Neural cell (in vitro differentiated cells): ENCODE data around the gene CTSF. TPM values are rescaled to one million over a fixed set of nuclear protein-coding genes. Genes with fewer than 3 reads are reported as not detected.
A peak's percentile ranks its signal among the peaks of the same experiment; 100 is the strongest.

ENCODE experiments used
- H2AFZ ChIP-seq: fragments of 200-600, 300-800 bp; sonication (generic), shearing (Covaris generic); 2 replicates; pipeline ENCODE4 v1.6.0; 2014; ENCODE audit warnings: low read depth, mild to moderate bottlenecking, antibody characterized with exemption, low read length, moderate library complexity
- H3F3A ChIP-seq: fragments of 200-600 bp; shearing (Covaris generic); 2 replicates; pipeline ENCODE4 v1.6.1; 2016; ENCODE audit warnings: mild to moderate bottlenecking, moderate library complexity, mixed read lengths, antibody characterized with exemption, low read length; ENCODE audit not compliant: insufficient read depth, poor library complexity, severe bottlenecking
- H3K27ac ChIP-seq: fragments of 200-600, 300-800 bp; sonication (generic), shearing (Covaris generic); 2 replicates; pipeline ENCODE4 v1.5.1; 2014; ENCODE audit warnings: mild to moderate bottlenecking, low read length, moderate library complexity
- H3K27me3 ChIP-seq: fragments of 300-800, 200-600 bp; sonication (generic), shearing (Covaris generic); 2 replicates; pipeline ENCODE4 v1.6.0; 2014; ENCODE audit warnings: mild to moderate bottlenecking, low read depth, low read length, moderate library complexity; ENCODE audit not compliant: insufficient read depth
- H3K36me3 ChIP-seq: fragments of 300-800, 200-600 bp; sonication (generic), shearing (Covaris generic); 2 replicates; pipeline ENCODE4 v1.5.1; 2014; ENCODE audit warnings: mild to moderate bottlenecking, antibody characterized with exemption, low read length, moderate library complexity; ENCODE audit not compliant: insufficient read depth
- H3K4me2 ChIP-seq: fragments of 300-800, 200-600 bp; sonication (generic), shearing (Covaris generic); 2 replicates; pipeline ENCODE4 v1.6.0; 2014; ENCODE audit warnings: mild to moderate bottlenecking, low read length
- H3K4me3 ChIP-seq: fragments of 300-800, 200-600 bp; sonication (generic), shearing (Covaris generic); 2 replicates; pipeline ENCODE4 v1.5.1; 2014; ENCODE audit warnings: mild to moderate bottlenecking, low read length, moderate library complexity
- H3K79me2 ChIP-seq: fragments of 200-600 bp; shearing (Covaris generic); replicated peaks from 2 replicates; pipeline ENCODE4 v1.6.0; 2014; ENCODE audit warnings: mild to moderate bottlenecking, low read length, moderate library complexity; ENCODE audit not compliant: insufficient read depth
- H3K9ac ChIP-seq: fragments of 300-800, 200-600 bp; sonication (generic), shearing (Covaris generic); 2 replicates; pipeline ENCODE4 v1.6.1; 2016; ENCODE audit warnings: mild to moderate bottlenecking, low read length, mixed read lengths
- H3K9me2 ChIP-seq: fragments of 200-600 bp; shearing (Covaris generic); 2 replicates; pipeline ENCODE4 v1.6.1; 2016; ENCODE audit warnings: mild to moderate bottlenecking, low read length, mixed read lengths; ENCODE audit not compliant: insufficient read depth
- H3K9me3 ChIP-seq: fragments of 200-600, 300-800 bp; sonication (generic), shearing (Covaris generic); 2 replicates; pipeline ENCODE4 v1.6.1; 2016; ENCODE audit warnings: mild to moderate bottlenecking, mixed run types, low read length, moderate library complexity, mixed read lengths
- H4K20me1 ChIP-seq: fragments of 200-600 bp; shearing (Covaris generic); 2 replicates; pipeline ENCODE4 v1.6.1; 2016; ENCODE audit warnings: mild to moderate bottlenecking, mixed run types; ENCODE audit not compliant: insufficient read depth
- EP300 ChIP-seq: fragments of 450-650 bp; conservative IDR thresholded peaks from 2 replicates; pipeline ENCODE4 v1.6.1; 2014; ENCODE audit warnings: antibody characterized with exemption, mild to moderate bottlenecking, moderate library complexity; ENCODE audit not compliant: poor library complexity, severe bottlenecking
- EZH2 ChIP-seq: fragments of 200-600, 300-800 bp; shearing (Covaris generic), sonication (generic); IDR thresholded peaks from 2 replicates; pipeline ENCODE4 v1.6.1; 2014; ENCODE audit warnings: antibody characterized with exemption, low read length, borderline replicate concordance, mild to moderate bottlenecking; ENCODE audit not compliant: insufficient read depth, poor library complexity, severe bottlenecking
- MXI1 ChIP-seq: fragments of 450-650 bp; conservative IDR thresholded peaks from 2 replicates; pipeline ENCODE4 v1.6.1; 2014; ENCODE audit warnings: antibody characterized with exemption, mild to moderate bottlenecking; ENCODE audit not compliant: poor library complexity, severe bottlenecking
- POLR2AphosphoS5 ChIP-seq: IDR thresholded peaks from 2 replicates; pipeline ENCODE4 v1.6.1; 2012
- RAD21 ChIP-seq: fragments of 450-650 bp; conservative IDR thresholded peaks from 2 replicates; pipeline ENCODE4 v1.6.1; 2014; ENCODE audit warnings: antibody characterized with exemption, mild to moderate bottlenecking, moderate library complexity
- SMC3 ChIP-seq: fragments of 450-650 bp; conservative IDR thresholded peaks from 2 replicates; pipeline ENCODE4 v1.6.1; 2014; ENCODE audit warnings: antibody characterized with exemption, mild to moderate bottlenecking, moderate library complexity; ENCODE audit not compliant: poor library complexity
- TAF1 ChIP-seq: IDR thresholded peaks from 2 replicates; pipeline ENCODE4 v1.6.1; 2012; ENCODE audit warnings: low read depth
- polyA plus RNA-seq: library from polyadenylated mRNA; depleted of rRNA; stranded (reverse); fragments of >200 nt; gene quantifications from 2 replicates; pipeline ENCODE4 v1.2.3, GENCODE V29; 2014
- TF ChIP-seq, protein P1 (sequence below): fragments of 450-650 bp; IDR thresholded peaks from 2 replicates; pipeline ENCODE4 v1.5.1; 2014; ENCODE audit warnings: antibody characterized with exemption, mild to moderate bottlenecking, moderate library complexity; ENCODE audit not compliant: poor library complexity, severe bottlenecking
- TF ChIP-seq, protein P2 (sequence below): IDR thresholded peaks from 2 replicates; pipeline ENCODE4 v1.6.1; 2012; ENCODE audit warnings: borderline replicate concordance

The CTSF gene
- polyA plus RNA-seq, 1 donor from 2014 or later: 2.7 TPM

GRCh38 chr11:66569076-66569475 is 670 bp upstream of the CTSF start:
- H3K4me3 ChIP-seq: no peak overlapping the region
- H3K9ac ChIP-seq: peak overlapping the region; percentile 12
- no peak overlapping the region for H2AFZ ChIP-seq
- H3K4me2 ChIP-seq: no peak overlapping the region
- peak overlapping the region; percentile 99 for H3K27ac ChIP-seq
- H3K79me2 ChIP-seq: no peaks in the 10 kb centered on the region
- H3K27me3 ChIP-seq: no peaks in the 10 kb centered on the region
- H3K9me2 ChIP-seq: no peaks in the 10 kb centered on the region
- TF ChIP-seq, protein P1, sequence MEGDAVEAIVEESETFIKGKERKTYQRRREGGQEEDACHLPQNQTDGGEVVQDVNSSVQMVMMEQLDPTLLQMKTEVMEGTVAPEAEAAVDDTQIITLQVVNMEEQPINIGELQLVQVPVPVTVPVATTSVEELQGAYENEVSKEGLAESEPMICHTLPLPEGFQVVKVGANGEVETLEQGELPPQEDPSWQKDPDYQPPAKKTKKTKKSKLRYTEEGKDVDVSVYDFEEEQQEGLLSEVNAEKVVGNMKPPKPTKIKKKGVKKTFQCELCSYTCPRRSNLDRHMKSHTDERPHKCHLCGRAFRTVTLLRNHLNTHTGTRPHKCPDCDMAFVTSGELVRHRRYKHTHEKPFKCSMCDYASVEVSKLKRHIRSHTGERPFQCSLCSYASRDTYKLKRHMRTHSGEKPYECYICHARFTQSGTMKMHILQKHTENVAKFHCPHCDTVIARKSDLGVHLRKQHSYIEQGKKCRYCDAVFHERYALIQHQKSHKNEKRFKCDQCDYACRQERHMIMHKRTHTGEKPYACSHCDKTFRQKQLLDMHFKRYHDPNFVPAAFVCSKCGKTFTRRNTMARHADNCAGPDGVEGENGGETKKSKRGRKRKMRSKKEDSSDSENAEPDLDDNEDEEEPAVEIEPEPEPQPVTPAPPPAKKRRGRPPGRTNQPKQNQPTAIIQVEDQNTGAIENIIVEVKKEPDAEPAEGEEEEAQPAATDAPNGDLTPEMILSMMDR: no peak
- TF ChIP-seq SMC3: no peak
- no peak for TF ChIP-seq RAD21
- no peak for TF ChIP-seq EP300
- no peak for TF ChIP-seq EZH2
- no peak for TF ChIP-seq TAF1
- TF ChIP-seq POLR2AphosphoS5: no peak
- TF ChIP-seq MXI1: no peak
- TF ChIP-seq, protein P2, sequence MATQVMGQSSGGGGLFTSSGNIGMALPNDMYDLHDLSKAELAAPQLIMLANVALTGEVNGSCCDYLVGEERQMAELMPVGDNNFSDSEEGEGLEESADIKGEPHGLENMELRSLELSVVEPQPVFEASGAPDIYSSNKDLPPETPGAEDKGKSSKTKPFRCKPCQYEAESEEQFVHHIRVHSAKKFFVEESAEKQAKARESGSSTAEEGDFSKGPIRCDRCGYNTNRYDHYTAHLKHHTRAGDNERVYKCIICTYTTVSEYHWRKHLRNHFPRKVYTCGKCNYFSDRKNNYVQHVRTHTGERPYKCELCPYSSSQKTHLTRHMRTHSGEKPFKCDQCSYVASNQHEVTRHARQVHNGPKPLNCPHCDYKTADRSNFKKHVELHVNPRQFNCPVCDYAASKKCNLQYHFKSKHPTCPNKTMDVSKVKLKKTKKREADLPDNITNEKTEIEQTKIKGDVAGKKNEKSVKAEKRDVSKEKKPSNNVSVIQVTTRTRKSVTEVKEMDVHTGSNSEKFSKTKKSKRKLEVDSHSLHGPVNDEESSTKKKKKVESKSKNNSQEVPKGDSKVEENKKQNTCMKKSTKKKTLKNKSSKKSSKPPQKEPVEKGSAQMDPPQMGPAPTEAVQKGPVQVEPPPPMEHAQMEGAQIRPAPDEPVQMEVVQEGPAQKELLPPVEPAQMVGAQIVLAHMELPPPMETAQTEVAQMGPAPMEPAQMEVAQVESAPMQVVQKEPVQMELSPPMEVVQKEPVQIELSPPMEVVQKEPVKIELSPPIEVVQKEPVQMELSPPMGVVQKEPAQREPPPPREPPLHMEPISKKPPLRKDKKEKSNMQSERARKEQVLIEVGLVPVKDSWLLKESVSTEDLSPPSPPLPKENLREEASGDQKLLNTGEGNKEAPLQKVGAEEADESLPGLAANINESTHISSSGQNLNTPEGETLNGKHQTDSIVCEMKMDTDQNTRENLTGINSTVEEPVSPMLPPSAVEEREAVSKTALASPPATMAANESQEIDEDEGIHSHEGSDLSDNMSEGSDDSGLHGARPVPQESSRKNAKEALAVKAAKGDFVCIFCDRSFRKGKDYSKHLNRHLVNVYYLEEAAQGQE: no peak
- H3K36me3 ChIP-seq: no peaks in the 10 kb centered on the region
- no peaks in the 10 kb centered on the region for H4K20me1 ChIP-seq
- no peaks in the 10 kb centered on the region for H3K9me3 ChIP-seq
- no peaks in the 10 kb centered on the region for H3F3A ChIP-seq

DNA sequence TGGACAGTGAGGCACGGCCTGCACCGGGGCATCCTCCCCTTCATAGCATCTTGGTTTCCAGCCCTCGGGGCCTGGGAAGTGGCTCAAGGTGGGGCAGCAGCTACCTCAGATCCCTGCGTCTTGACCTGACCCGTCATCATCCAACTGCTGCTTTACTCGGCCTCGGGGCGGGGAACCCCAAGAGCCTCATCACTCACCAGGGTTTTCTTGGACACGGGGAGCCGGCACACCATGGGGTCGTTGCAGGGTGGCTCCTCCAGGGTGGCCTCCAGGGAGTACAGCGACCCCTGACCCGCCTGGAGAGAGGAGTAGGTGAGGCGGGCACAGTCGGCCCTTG is 651 bp downstream of the CTSF start:
- Histone ChIP-seq H3F3A (no peaks in the 10 kb centered on the region), H3K9ac (no peak overlapping the region), H2AFZ (no peak overlapping the region), H3K4me2 (no peak overlapping the region), H3K27ac (no peak overlapping the region), H3K27me3 (no peaks in the 10 kb centered on the region), H4K20me1 (no peaks in the 10 kb centered on the region), H3K9me2 (no peaks in the 10 kb centered on the region), H3K9me3 (no peaks in the 10 kb centered on the region), H3K79me2 (no peaks in the 10 kb centered on the region), H3K36me3 (no peaks in the 10 kb centered on the region), H3K4me3 (no peak overlapping the region)
- no peak for TF ChIP-seq SMC3
- TF ChIP-seq EZH2: no peak
- no peak for TF ChIP-seq POLR2AphosphoS5

- Histone ChIP-seq H3K79me2 (no peaks in the 10 kb centered on the region), H3K9me2 (no peaks in the 10 kb centered on the region), H3K9ac (no peak overlapping the region), H3F3A (no peaks in the 10 kb centered on the region), H4K20me1 (no peaks in the 10 kb centered on the region), H3K4me3 (no peak overlapping the region), H3K4me2 (no peak overlapping the region), H3K27me3 (no peaks in the 10 kb centered on the region), H3K9me3 (no peaks in the 10 kb centered on the region), H3K27ac (no peak overlapping the region), H2AFZ (no peak overlapping the region), H3K36me3 (no peaks in the 10 kb centered on the region)
- TF ChIP-seq POLR2AphosphoS5: no peak
- TF ChIP-seq TAF1: no peak
- TF ChIP-seq MXI1: no peak
- TF ChIP-seq EP300: no peak
- no peak for TF ChIP-seq EZH2
- TF ChIP-seq, protein P2: no peak
- no peak for TF ChIP-seq RAD21
- TF ChIP-seq SMC3: no peak
- TF ChIP-seq, protein P1: no peak
Measured at GRCh38 chr11:66566221-66566620, 2.2 kb downstream of the CTSF start.
